Muscle layer of duodenum (tissue), 2 donors: ENCODE results near the gene C1orf159.

Experiments used
- H3K27ac ChIP-seq: one replicate; pipeline ENCODE4 v1.7.0; 2013; ENCODE audit warnings: mild to moderate bottlenecking, low read length
- H3K27me3 ChIP-seq: one replicate; pipeline ENCODE4 v1.7.0; 2013; ENCODE audit warnings: low read depth, mild to moderate bottlenecking, control low read depth, low read length
- H3K36me3 ChIP-seq, 2 donors: one replicate each; pipeline ENCODE4 v1.7.0; 2013; ENCODE audit warnings: low read length in 2 of 2, control low read depth in 1 of 2, mild to moderate bottlenecking in 1 of 2; ENCODE audit not compliant: insufficient read depth in 2 of 2, control insufficient read depth in 1 of 2
- H3K4me1 ChIP-seq, 2 donors: one replicate each; pipeline ENCODE4 v1.7.0; 2013; ENCODE audit warnings: low read length in 2 of 2, mild to moderate bottlenecking in 2 of 2, control low read depth in 1 of 2, moderate library complexity in 1 of 2; ENCODE audit not compliant: insufficient read depth in 2 of 2, control insufficient read depth in 1 of 2
- H3K4me3 ChIP-seq, 2 donors: one replicate each; pipeline ENCODE4 v1.7.0; 2013; ENCODE audit warnings: low read length in 2 of 2, low read depth in 1 of 2, mild to moderate bottlenecking in 1 of 2
- H3K9me3 ChIP-seq, 2 donors: one replicate each; pipeline ENCODE4 v1.7.0; 2013; ENCODE audit warnings: low read length in 2 of 2, control low read depth in 1 of 2, mild to moderate bottlenecking in 1 of 2; ENCODE audit not compliant: control insufficient read depth in 1 of 2
- donor health status: healthy.

C1orf159 gene

GRCh38 chr1:1120866-1121591, 5.1 kb upstream of the C1orf159 start:
- no peaks in the 10 kb centered on the region for H3K9me3 ChIP-seq
- H3K27me3 ChIP-seq, result peaks cover 5% of the 10 kb centered on the region
- no peak overlapping the region for H3K27ac ChIP-seq
- no peaks in the 10 kb centered on the region for H3K36me3 ChIP-seq
- peaks cover 0 to 17% of the 10 kb centered on the region in 2 donors for H3K4me1 ChIP-seq
- no peak overlapping the region for H3K4me3 ChIP-seq

- no peak overlapping the region for H3K27ac ChIP-seq
Measured at GRCh38 chr1:1120096-1120495, 4.2 kb upstream of the C1orf159 start.

GRCh38 chr1:1119272-1119890, 3.5 kb upstream of the C1orf159 start:
- Histone ChIP-seq H3K4me1 (peaks cover 0 to 26% of the 10 kb centered on the region in 2 donors), H3K27ac (no peak overlapping the region), H3K9me3 (no peaks in the 10 kb centered on the region), H3K27me3 (peaks cover 5% of the 10 kb centered on the region), H3K4me3 (no peak overlapping the region), H3K36me3 (no peaks in the 10 kb centered on the region)

More at GRCh38 chr1:1120096-1120495, 4.2 kb upstream of the C1orf159 start:
- H3K27me3 ChIP-seq, result peaks cover 5% of the 10 kb centered on the region
- H3K4me1 ChIP-seq, result peaks cover 0 to 19% of the 10 kb centered on the region in 2 donors
- H3K9me3 ChIP-seq, result no peaks in the 10 kb centered on the region
- no peak overlapping the region for H3K4me3 ChIP-seq
- H3K36me3 ChIP-seq, result no peaks in the 10 kb centered on the region

- Histone ChIP-seq H3K27me3 (peaks cover 5% of the 10 kb centered on the region), H3K36me3 (no peaks in the 10 kb centered on the region), H3K9me3 (no peaks in the 10 kb centered on the region), H3K4me3 (no peak overlapping the region), H3K4me1 (peaks cover 0 to 26% of the 10 kb centered on the region in 2 donors), H3K27ac (no peak overlapping the region)
Measured at GRCh38 chr1:1118876-1119220, 3.0 kb upstream of the C1orf159 start.

GRCh38 chr1:1118011-1118875, 2.4 kb upstream of the C1orf159 start:
- Histone ChIP-seq H3K9me3 (peaks cover 0 to 4% of the 10 kb centered on the region in 2 donors), H3K4me1 (peaks cover 0 to 26% of the 10 kb centered on the region in 2 donors), H3K27me3 (peaks cover 5% of the 10 kb centered on the region), H3K36me3 (peaks cover 0 to 5% of the 10 kb centered on the region in 2 donors), H3K4me3 (no peak overlapping the region), H3K27ac (no peak overlapping the region)

- Histone ChIP-seq H3K9me3 (peaks cover 0 to 6% of the 10 kb centered on the region in 2 donors), H3K36me3 (peaks cover 0 to 9% of the 10 kb centered on the region in 2 donors), H3K4me3 (no peak overlapping the region), H3K27ac (no peak overlapping the region), H3K27me3 (peaks cover 5% of the 10 kb centered on the region), H3K4me1 (peaks cover 0 to 22% of the 10 kb centered on the region in 2 donors)
Measured at GRCh38 chr1:1117469-1117831, 1.6 kb upstream of the C1orf159 start.

GRCh38 chr1:1116701-1117468, 996 bp upstream of the C1orf159 start:
- Histone ChIP-seq H3K27ac (no peak overlapping the region), H3K27me3 (peaks cover 5% of the 10 kb centered on the region), H3K36me3 (peaks cover 0 to 9% of the 10 kb centered on the region in 2 donors)

GRCh38 chr1:1115136-1115785, 628 bp downstream of the C1orf159 start:
- Histone ChIP-seq H3K9me3 (peaks cover 0 to 6% of the 10 kb centered on the region in 2 donors), H3K27ac (no peak overlapping the region), H3K27me3 (peaks cover 5% of the 10 kb centered on the region), H3K4me3 (peak overlapping the region; percentile 37 to 85), H3K4me1 (peaks cover 0 to 13% of the 10 kb centered on the region in 2 donors), H3K36me3 (peaks cover 0 to 9% of the 10 kb centered on the region in 2 donors)

More at GRCh38 chr1:1116701-1117468, 996 bp upstream of the C1orf159 start:
- peaks cover 0 to 6% of the 10 kb centered on the region in 2 donors for H3K9me3 ChIP-seq
- peak overlapping the region; percentile 7 to 85 for H3K4me3 ChIP-seq
- peaks cover 0 to 16% of the 10 kb centered on the region in 2 donors for H3K4me1 ChIP-seq

GRCh38 chr1:1114431-1114830, 1.5 kb downstream of the C1orf159 start:
- Histone ChIP-seq H3K4me3 (no peak overlapping the region), H3K4me1 (peaks cover 0 to 13% of the 10 kb centered on the region in 2 donors), H3K27me3 (peaks cover 5% of the 10 kb centered on the region)

GRCh38 chr1:1112237-1112985, 3.5 kb downstream of the C1orf159 start:
- Histone ChIP-seq H3K9me3 (peaks cover 0 to 6% of the 10 kb centered on the region in 2 donors), H3K27me3 (peaks cover 3% of the 10 kb centered on the region), H3K36me3 (peaks cover 0 to 9% of the 10 kb centered on the region in 2 donors), H3K27ac (no peak overlapping the region), H3K4me3 (no peak overlapping the region), H3K4me1 (peaks cover 0 to 13% of the 10 kb centered on the region in 2 donors)

More at GRCh38 chr1:1114431-1114830, 1.5 kb downstream of the C1orf159 start:
- H3K27ac ChIP-seq, result no peak overlapping the region
- peaks cover 0 to 9% of the 10 kb centered on the region in 2 donors for H3K36me3 ChIP-seq
- peaks cover 0 to 6% of the 10 kb centered on the region in 2 donors for H3K9me3 ChIP-seq
